Natural killer cell treated with Interleukin-12 subunit alpha and Interleukin-12 subunit beta and Interleukin-15 and Interleukin-18, amount 100 ng/mL, for 72 hours (primary cell): ENCODE measurements around the gene ZNF747. TPM values are rescaled to one million over a fixed set of nuclear protein-coding genes. Genes with fewer than 3 reads are reported as not detected.

Experiments used
- total RNA-seq, 2 donors: library from RNA; stranded (reverse); gene quantifications; one replicate each; pipeline ENCODE4 v1.2.3, GENCODE V29; 2022

Gene ZNF747
- total RNA-seq, 2 donors from 2014 or later = 8.7 to 10.3 TPM

Other genes with a start within 250 kb of the ZNF747 start
- 10 to 100 TPM; 95.8 to 99.7 TPM for gene CD2BP2, start 179.6 kb downstream of the ZNF747 start, total RNA-seq
- gene TBC1D10B, start 164.4 kb downstream of the ZNF747 start, total RNA-seq = 10 to 100 TPM; 64.0 to 99.1 TPM
- 1 to 10 TPM in 1 of 2 donors, not detected in 1; 8.5 TPM for gene MYL11, start 160.1 kb downstream of the ZNF747 start, total RNA-seq
- gene SEPTIN1, start 152.3 kb downstream of the ZNF747 start, total RNA-seq = 100 to 1,000 TPM; 192 to 207 TPM
- 10 to 100 TPM; 10.2 to 14.7 TPM for gene ZNF48, start 139.4 kb downstream of the ZNF747 start, total RNA-seq
- gene ZNF771, start 127.3 kb downstream of the ZNF747 start, total RNA-seq = 1 to 10 TPM; 3.4 to 7.3 TPM
- gene DCTPP1, start 104.8 kb downstream of the ZNF747 start, total RNA-seq = 100 to 1,000 TPM in 1 of 2 donors, 10 to 100 TPM in 1; 95.9 to 155 TPM
- 10 to 100 TPM; 84.7 to 91.4 TPM for gene SEPHS2, start 89.0 kb downstream of the ZNF747 start, total RNA-seq
- gene ITGAL, start 62.1 kb downstream of the ZNF747 start, total RNA-seq = 100 to 1,000 TPM; 648 to 717 TPM
- gene ZNF768, start 8.3 kb downstream of the ZNF747 start, total RNA-seq = 10 to 100 TPM; 10.4 to 11.8 TPM
- 10 to 100 TPM; 14.9 to 22.9 TPM for gene ZNF764, start 23.5 kb upstream of the ZNF747 start, total RNA-seq
- 1 to 10 TPM; 8.3 to 8.9 TPM for gene ZNF688, start 36.9 kb upstream of the ZNF747 start, total RNA-seq
- gene ZNF785, start 50.8 kb upstream of the ZNF747 start, total RNA-seq = 10 to 100 TPM; 13.3 to 20.0 TPM
- 10 to 100 TPM in 1 of 2 donors, 1 to 10 TPM in 1; 9.4 to 14.3 TPM for gene ZNF689, start 75.5 kb upstream of the ZNF747 start, total RNA-seq
- 100 to 1,000 TPM; 128 to 197 TPM for gene PRR14, start 116.1 kb upstream of the ZNF747 start, total RNA-seq
- 100 to 1,000 TPM; 140 to 147 TPM for gene FBRS, start 123.6 kb upstream of the ZNF747 start, total RNA-seq
- 100 to 1,000 TPM in 1 of 2 donors, 10 to 100 TPM in 1; 90.8 to 121 TPM for gene SRCAP, start 164.3 kb upstream of the ZNF747 start, total RNA-seq
- gene PHKG2, start 213.6 kb upstream of the ZNF747 start, total RNA-seq = 10 to 100 TPM; 50.2 to 63.8 TPM
- gene CFAP119, start 227.2 kb upstream of the ZNF747 start, total RNA-seq = 10 to 100 TPM in 1 of 2 donors, 1 to 10 TPM in 1; 3.4 to 17.0 TPM
- 100 to 1,000 TPM; 120 to 161 TPM for gene RNF40, start 227.5 kb upstream of the ZNF747 start, total RNA-seq